HG03025 (cell line): ENCODE measurements around the gene APPBP2.
"Not testable (repeated sequence)": the region's sequence is repeated elsewhere in the genome, so short reads cannot be mapped to it uniquely, and the experiment has no call there.

ENCODE experiments used
- ATAC-seq: cut with Tn5 transposase; IDR thresholded peaks from one replicate; pipeline ENCODE4 v1.9.1; 2021; ENCODE audit warnings: mild to moderate bottlenecking, moderate library complexity; ENCODE audit not compliant: unreplicated experiment, low FRiP score

The APPBP2 gene

GRCh38 chr17:60442271-60443173 is 83.5 kb downstream of the APPBP2 start:
- no peak for ATAC-seq

GRCh38 chr17:60439501-60439900 is 86.5 kb downstream of the APPBP2 start:
- no peak for ATAC-seq

- no peak for ATAC-seq
Observed at GRCh38 chr17:60436676-60437075, 89.4 kb downstream of the APPBP2 start.

- ATAC-seq = no peak
Observed at GRCh38 chr17:60435244-60436167, 90.5 kb downstream of the APPBP2 start.

- not testable (repeated sequence) for ATAC-seq
Observed at GRCh38 chr17:60433021-60433997, 92.7 kb downstream of the APPBP2 start.

GRCh38 chr17:60430561-60430960 is 95.5 kb downstream of the APPBP2 start:
- ATAC-seq = not testable (repeated sequence)

GRCh38 chr17:60428491-60428890 is 97.6 kb downstream of the APPBP2 start:
- not testable (repeated sequence) for ATAC-seq

- no peak for ATAC-seq
Observed at GRCh38 chr17:60426596-60426995, 99.4 kb downstream of the APPBP2 start.

GRCh38 chr17:60425626-60426025 is 100.4 kb downstream of the APPBP2 start:
- ATAC-seq = no peak

GRCh38 chr17:60423865-60424264 is 102.2 kb downstream of the APPBP2 start:
- no peak for ATAC-seq

- ATAC-seq = no peak
Observed at GRCh38 chr17:60422162-60422665, 103.8 kb downstream of the APPBP2 start, which contains the start of gene CHCT1. Gene CHCT1, plus strand, starts transcription at chr17:60422489. Its CDS starts 104 bp downstream, at chr17:60422593.

- peak; percentile 66 for ATAC-seq
Observed at GRCh38 chr17:60421273-60422161, 104.5 kb downstream of the APPBP2 start.

- not testable (repeated sequence) for ATAC-seq
Observed at GRCh38 chr17:60419875-60420274, 106.2 kb downstream of the APPBP2 start.

- not testable (repeated sequence) for ATAC-seq
Observed at GRCh38 chr17:60419003-60419402, 107.0 kb downstream of the APPBP2 start.

- no peak for ATAC-seq
Observed at GRCh38 chr17:60416368-60416925, 109.6 kb downstream of the APPBP2 start.

- no peak for ATAC-seq
Observed at GRCh38 chr17:60415146-60415545, 110.9 kb downstream of the APPBP2 start.

GRCh38 chr17:60412701-60413100 is 113.3 kb downstream of the APPBP2 start:
- ATAC-seq = no peak

GRCh38 chr17:60410001-60410400 is 116.0 kb downstream of the APPBP2 start:
- ATAC-seq = no peak
